ENCODE results near the gene ZNF837. TPM values are rescaled to one million over a fixed set of nuclear protein-coding genes. Genes with fewer than 3 reads are reported as not detected.

The ZNF837 gene
- total RNA-seq, 1 experiment from 2014 or later, result 4.9 TPM

- TF ChIP-seq SMAD4 (CRISPR knock-in tag; IDR thresholded peaks at IDR 0.05) (no peak), TEAD1 (CRISPR knock-in tag; IDR thresholded peaks at IDR 0.05) (no peak), ZNF532 (CRISPR knock-in tag; IDR thresholded peaks at IDR 0.05; ENCODE audit: borderline replicate concordance) (no peak), ATF6 (CRISPR knock-in tag; IDR thresholded peaks at IDR 0.05) (no peak), USF2 (CRISPR knock-in tag; IDR thresholded peaks at IDR 0.05) (no peak), MLX (CRISPR knock-in tag; IDR thresholded peaks at IDR 0.05) (no peak), TEAD4 (CRISPR knock-in tag; IDR thresholded peaks at IDR 0.05) (no peak), IRF1 (CRISPR knock-in tag; IDR thresholded peaks at IDR 0.05) (no peak), ZMAT4 (CRISPR knock-in tag; IDR thresholded peaks at IDR 0.05) (no peak), HMGA2 (CRISPR knock-in tag; IDR thresholded peaks at IDR 0.05) (no peak)
- Mint-ChIP-seq H3K27ac (no peak overlapping the region), H3K9me3 (no peaks in the 10 kb centered on the region), H3K4me3 (no peak overlapping the region), H3K27me3 (ENCODE audit: low read depth) (peaks cover 12% of the 10 kb centered on the region), H3K36me3 (no peaks in the 10 kb centered on the region), H3K4me1 (peaks cover 4% of the 10 kb centered on the region; the same call in 1 of the 2 replicates)
- no peak for DNase-seq (ENCODE audit: low spot score)
- ChIA-PET POLR2A (no interaction called here), CTCF (interaction anchor here (1.0 to 1.2 kb wide), 2 partner anchors 10 to 25 kb away, joined by 3 to 4 read pairs; no protein-coding TSS in a partner anchor)
- ATAC-seq, result no peak
Measured at GRCh38 chr19:58355215-58355796, 25.5 kb downstream of the ZNF837 start.

- Mint-ChIP-seq H3K36me3 (no peaks in the 10 kb centered on the region), H3K4me1 (peaks cover 4% of the 10 kb centered on the region; the same call in 1 of the 2 replicates), H3K27ac (no peak overlapping the region), H3K9me3 (no peaks in the 10 kb centered on the region), H3K27me3 (ENCODE audit: low read depth) (peaks cover 14% of the 10 kb centered on the region), H3K4me3 (no peak overlapping the region)
- TF ChIP-seq USF2 (CRISPR knock-in tag; IDR thresholded peaks at IDR 0.05), result no peak
- DNase-seq (ENCODE audit: low spot score) (no peak), ATAC-seq (no peak)
- POLR2A ChIA-PET, result no interaction called here
- CTCF ChIA-PET, result interaction anchor here (1.2 to 2.5 kb wide), 2 partner anchors 10 to 15 kb away, joined by 3 to 11 read pairs; no protein-coding TSS in a partner anchor
Measured at GRCh38 chr19:58354478-58355030, 26.3 kb downstream of the ZNF837 start.
